Tibial nerve (tissue), 4 donors: ENCODE measurements around the gene ABI3BP.

Source experiments
- CTCF ChIP-seq, 5 experiments: fragments of 200-600 bp in 3 of 5; fragments of 450-650 bp in 2 of 5; sonication (generic) in 3 of 5; IDR thresholded peaks; one replicate each; pipeline ENCODE4 v1.5.1; 2016 to 2019; ENCODE audit warnings: antibody characterized with exemption in 5 of 5, mild to moderate bottlenecking in 3 of 5, moderate library complexity in 2 of 5
- EP300 ChIP-seq, 2 donors: sonication (generic); formaldehyde crosslinking; IDR thresholded peaks; one replicate each; pipeline ENCODE4 v1.6.1; 2017; ENCODE audit warnings: antibody characterized with exemption in 2 of 2, mild to moderate bottlenecking in 1 of 2
- POLR2A ChIP-seq, 2 donors: fragments of 450-650 bp; IDR thresholded peaks; one replicate each; pipeline ENCODE4 v1.6.1; 2017; ENCODE audit warnings: antibody characterized with exemption in 2 of 2, mild to moderate bottlenecking in 2 of 2, moderate library complexity in 2 of 2

DNA sequence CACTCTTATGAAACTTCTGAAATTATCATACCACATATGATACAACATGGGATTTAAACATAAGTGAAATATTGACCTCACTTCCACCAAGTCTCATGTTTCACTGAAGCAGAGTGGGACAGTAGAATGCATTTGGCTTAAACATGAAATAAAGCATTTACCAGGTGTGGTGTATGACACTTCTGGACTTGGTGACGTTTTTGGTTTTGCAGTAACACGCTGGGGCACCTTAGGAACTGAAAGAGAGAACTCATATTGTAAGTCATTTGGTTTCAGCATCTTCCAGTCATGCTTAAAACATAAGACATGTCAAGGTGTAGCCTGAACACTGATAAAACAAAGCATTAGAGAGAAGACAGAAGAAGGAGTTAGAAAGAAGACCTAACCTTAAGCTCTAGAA lies 188.6 kb downstream of the ABI3BP start:
- no peak for TF ChIP-seq CTCF (IDR thresholded peaks at IDR 0.05)
- TF ChIP-seq POLR2A (IDR thresholded peaks at IDR 0.05): no peak
- TF ChIP-seq EP300 (IDR thresholded peaks at IDR 0.05): no peak
